ENCODE data around the gene C11orf98.
"Not testable (repeated sequence)": the region's sequence is repeated elsewhere in the genome, so short reads cannot be mapped to it uniquely, and the experiment has no call there.

DNA sequence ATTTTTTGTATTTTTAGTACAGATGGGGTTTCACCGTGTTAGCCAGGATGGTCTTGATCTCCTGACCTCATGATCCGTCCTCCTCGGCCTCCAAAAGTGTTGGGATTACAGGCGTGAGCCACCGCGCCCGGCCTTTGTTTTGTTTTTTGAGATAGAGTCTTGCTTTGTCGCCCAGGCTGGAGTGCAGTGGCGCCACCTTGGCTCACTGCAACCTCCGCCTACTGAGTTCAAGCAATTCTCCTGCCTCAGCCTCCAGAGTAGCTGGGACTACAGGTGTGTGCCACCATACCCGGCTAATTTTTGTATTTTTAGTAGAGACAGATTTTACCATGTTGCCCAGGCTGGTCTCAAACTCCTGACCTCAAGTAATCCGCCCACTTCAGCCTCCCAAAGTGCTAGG, 14.7 kb downstream of the C11orf98 start:
- TF ChIP-seq CTCF, POLR2A, POLR2AphosphoS5 (IDR thresholded peaks at IDR 0.05): not testable (repeated sequence)
